DOHH2 (cell line): ENCODE results near the gene DUSP1.

Experiments used
- H3F3A ChIP-seq: fragments of 200-600 bp; sonication (generic), shearing (Covaris generic); 2 replicates; pipeline ENCODE4 v1.6.0; 2016; ENCODE audit warnings: antibody characterized with exemption, mild to moderate bottlenecking; ENCODE audit not compliant: control insufficient read depth, insufficient read depth
- H3K27ac ChIP-seq: fragments of 200-600 bp; sonication (generic); 2 replicates; pipeline ENCODE4 v1.5.1; 2014; ENCODE audit warnings: low read depth, mild to moderate bottlenecking, low read length, moderate library complexity
- H3K27me3 ChIP-seq: fragments of 200-600 bp; sonication (generic); 2 replicates; pipeline ENCODE4 v1.6.1; 2014; ENCODE audit warnings: mild to moderate bottlenecking, low read length, mixed read lengths; ENCODE audit not compliant: control insufficient read depth
- H3K36me3 ChIP-seq: fragments of 200-600 bp; sonication (generic); 2 replicates; pipeline ENCODE4 v1.6.1; 2014; ENCODE audit warnings: mild to moderate bottlenecking, low read length, moderate library complexity, mixed read lengths; ENCODE audit not compliant: control insufficient read depth
- H3K4me1 ChIP-seq: fragments of 200-600 bp; sonication (generic); 2 replicates; pipeline ENCODE4 v1.6.1; 2014; ENCODE audit warnings: mild to moderate bottlenecking, low read length, mixed read lengths; ENCODE audit not compliant: control insufficient read depth
- H3K4me2 ChIP-seq: fragments of 200-600 bp; sonication (generic); 2 replicates; pipeline ENCODE4 v1.6.0; 2014; ENCODE audit warnings: mild to moderate bottlenecking, low read length, moderate library complexity
- H3K4me3 ChIP-seq: fragments of 200-600 bp; sonication (generic); 2 replicates; pipeline ENCODE4 v1.5.1; 2014; ENCODE audit warnings: mild to moderate bottlenecking, low read length, mixed read lengths
- H3K79me2 ChIP-seq: fragments of 200-600 bp; sonication (generic); 2 replicates; pipeline ENCODE4 v1.6.1; 2014; ENCODE audit warnings: mild to moderate bottlenecking, low read length, mixed read lengths; ENCODE audit not compliant: control insufficient read depth
- H3K9me2 ChIP-seq: fragments of 200-600 bp; sonication (generic); replicated peaks from 2 replicates; pipeline ENCODE4 v1.6.1; 2014; ENCODE audit warnings: mild to moderate bottlenecking, low read length, mixed read lengths; ENCODE audit not compliant: control insufficient read depth
- H3K9me3 ChIP-seq: fragments of 200-600 bp; sonication (generic); 2 replicates; pipeline ENCODE4 v1.6.1; 2014; ENCODE audit warnings: antibody characterized with exemption, low read length, mixed read lengths; ENCODE audit not compliant: control insufficient read depth, insufficient read depth
- H4K20me1 ChIP-seq: fragments of 200-600 bp; sonication (generic); 2 replicates; pipeline ENCODE4 v1.6.0; 2014; ENCODE audit warnings: low read depth, mild to moderate bottlenecking, antibody characterized with exemption, low read length, moderate library complexity; ENCODE audit not compliant: control insufficient read depth, insufficient read depth
- CTCF ChIP-seq: fragments of 200-600 bp; sonication (generic); IDR thresholded peaks from one replicate; pipeline ENCODE4 v1.5.1; 2014; ENCODE audit warnings: antibody characterized with exemption, mild to moderate bottlenecking, low read depth, low read length; ENCODE audit not compliant: poor library complexity, severe bottlenecking
- EZH2phosphoT487 ChIP-seq: fragments of 200-600 bp; sonication (generic); IDR thresholded peaks from 2 replicates; pipeline ENCODE4 v1.6.1; 2017; ENCODE audit warnings: borderline replicate concordance, mild to moderate bottlenecking, antibody characterized with exemption, low read length, moderate library complexity, mixed read lengths

The DUSP1 gene

GRCh38 chr5:172744123-172745104 lies 26.6 kb downstream of the DUSP1 start:
- TF ChIP-seq CTCF (no peak), EZH2phosphoT487 (no peak)
- H4K20me1 ChIP-seq, result no peaks in the 10 kb centered on the region
- H3K4me3 ChIP-seq, result no peak overlapping the region
- H3K27me3 ChIP-seq, result no peaks in the 10 kb centered on the region
- no peaks in the 10 kb centered on the region for H3K9me2 ChIP-seq
- H3K9me3 ChIP-seq, result no peaks in the 10 kb centered on the region
- H3K4me1 ChIP-seq, result peaks cover 14% of the 10 kb centered on the region
- no peaks in the 10 kb centered on the region for H3K79me2 ChIP-seq
- H3K4me2 ChIP-seq, result no peak overlapping the region
- no peaks in the 10 kb centered on the region for H3F3A ChIP-seq
- no peaks in the 10 kb centered on the region for H3K36me3 ChIP-seq
- H3K27ac ChIP-seq, result no peak overlapping the region

GRCh38 chr5:172743112-172743959 lies 27.7 kb downstream of the DUSP1 start:
- Histone ChIP-seq H3K4me1 (peaks cover 14% of the 10 kb centered on the region), H3K27me3 (no peaks in the 10 kb centered on the region), H3K4me2 (no peak overlapping the region), H3K27ac (no peak overlapping the region), H3K9me3 (no peaks in the 10 kb centered on the region), H3K4me3 (no peak overlapping the region), H3K79me2 (no peaks in the 10 kb centered on the region), H4K20me1 (no peaks in the 10 kb centered on the region), H3K9me2 (no peaks in the 10 kb centered on the region), H3F3A (no peaks in the 10 kb centered on the region), H3K36me3 (no peaks in the 10 kb centered on the region)
- TF ChIP-seq CTCF, result no peak
- no peak for TF ChIP-seq EZH2phosphoT487

GRCh38 chr5:172741206-172741582 lies 29.8 kb downstream of the DUSP1 start:
- H3K27ac ChIP-seq, result no peak overlapping the region
- no peaks in the 10 kb centered on the region for H3K27me3 ChIP-seq
- no peaks in the 10 kb centered on the region for H3K9me2 ChIP-seq
- no peak overlapping the region; the same call in 1 of the 2 replicates for H3K4me2 ChIP-seq
- no peak overlapping the region for H3K4me3 ChIP-seq
- H3K79me2 ChIP-seq, result no peaks in the 10 kb centered on the region
- no peaks in the 10 kb centered on the region for H3K9me3 ChIP-seq
- TF ChIP-seq CTCF, result no peak
- TF ChIP-seq EZH2phosphoT487, result no peak
- H3K36me3 ChIP-seq, result no peaks in the 10 kb centered on the region
- H3F3A ChIP-seq, result no peaks in the 10 kb centered on the region
- peaks cover 14% of the 10 kb centered on the region for H3K4me1 ChIP-seq
- no peaks in the 10 kb centered on the region for H4K20me1 ChIP-seq
